Neural cell (in vitro differentiated cells): ENCODE results near the gene ZFYVE28. TPM values are rescaled to one million over a fixed set of nuclear protein-coding genes. Genes with fewer than 3 reads are reported as not detected.

Source experiments
- H2AFZ ChIP-seq: fragments of 200-600, 300-800 bp; sonication (generic), shearing (Covaris generic); 2 replicates; pipeline ENCODE4 v1.6.0; 2014; ENCODE audit warnings: low read depth, mild to moderate bottlenecking, antibody characterized with exemption, low read length, moderate library complexity
- H3F3A ChIP-seq: fragments of 200-600 bp; shearing (Covaris generic); 2 replicates; pipeline ENCODE4 v1.6.1; 2016; ENCODE audit warnings: mild to moderate bottlenecking, moderate library complexity, mixed read lengths, antibody characterized with exemption, low read length; ENCODE audit not compliant: insufficient read depth, poor library complexity, severe bottlenecking
- H3K27ac ChIP-seq: fragments of 200-600, 300-800 bp; sonication (generic), shearing (Covaris generic); 2 replicates; pipeline ENCODE4 v1.5.1; 2014; ENCODE audit warnings: mild to moderate bottlenecking, low read length, moderate library complexity
- H3K27me3 ChIP-seq: fragments of 300-800, 200-600 bp; sonication (generic), shearing (Covaris generic); 2 replicates; pipeline ENCODE4 v1.6.0; 2014; ENCODE audit warnings: mild to moderate bottlenecking, low read depth, low read length, moderate library complexity; ENCODE audit not compliant: insufficient read depth
- H3K36me3 ChIP-seq: fragments of 300-800, 200-600 bp; sonication (generic), shearing (Covaris generic); 2 replicates; pipeline ENCODE4 v1.5.1; 2014; ENCODE audit warnings: mild to moderate bottlenecking, antibody characterized with exemption, low read length, moderate library complexity; ENCODE audit not compliant: insufficient read depth
- H3K4me2 ChIP-seq: fragments of 300-800, 200-600 bp; sonication (generic), shearing (Covaris generic); 2 replicates; pipeline ENCODE4 v1.6.0; 2014; ENCODE audit warnings: mild to moderate bottlenecking, low read length
- H3K4me3 ChIP-seq: fragments of 300-800, 200-600 bp; sonication (generic), shearing (Covaris generic); 2 replicates; pipeline ENCODE4 v1.5.1; 2014; ENCODE audit warnings: mild to moderate bottlenecking, low read length, moderate library complexity
- H3K79me2 ChIP-seq: fragments of 200-600 bp; shearing (Covaris generic); replicated peaks from 2 replicates; pipeline ENCODE4 v1.6.0; 2014; ENCODE audit warnings: mild to moderate bottlenecking, low read length, moderate library complexity; ENCODE audit not compliant: insufficient read depth
- H3K9ac ChIP-seq: fragments of 300-800, 200-600 bp; sonication (generic), shearing (Covaris generic); 2 replicates; pipeline ENCODE4 v1.6.1; 2016; ENCODE audit warnings: mild to moderate bottlenecking, low read length, mixed read lengths
- H3K9me2 ChIP-seq: fragments of 200-600 bp; shearing (Covaris generic); 2 replicates; pipeline ENCODE4 v1.6.1; 2016; ENCODE audit warnings: mild to moderate bottlenecking, low read length, mixed read lengths; ENCODE audit not compliant: insufficient read depth
- H3K9me3 ChIP-seq: fragments of 200-600, 300-800 bp; sonication (generic), shearing (Covaris generic); 2 replicates; pipeline ENCODE4 v1.6.1; 2016; ENCODE audit warnings: mild to moderate bottlenecking, mixed run types, low read length, moderate library complexity, mixed read lengths
- H4K20me1 ChIP-seq: fragments of 200-600 bp; shearing (Covaris generic); 2 replicates; pipeline ENCODE4 v1.6.1; 2016; ENCODE audit warnings: mild to moderate bottlenecking, mixed run types; ENCODE audit not compliant: insufficient read depth
- CTCF ChIP-seq: fragments of 450-650 bp; IDR thresholded peaks from 2 replicates; pipeline ENCODE4 v1.5.1; 2014; ENCODE audit warnings: antibody characterized with exemption, mild to moderate bottlenecking, moderate library complexity; ENCODE audit not compliant: poor library complexity, severe bottlenecking
- EP300 ChIP-seq: fragments of 450-650 bp; conservative IDR thresholded peaks from 2 replicates; pipeline ENCODE4 v1.6.1; 2014; ENCODE audit warnings: antibody characterized with exemption, mild to moderate bottlenecking, moderate library complexity; ENCODE audit not compliant: poor library complexity, severe bottlenecking
- EZH2 ChIP-seq: fragments of 200-600, 300-800 bp; shearing (Covaris generic), sonication (generic); IDR thresholded peaks from 2 replicates; pipeline ENCODE4 v1.6.1; 2014; ENCODE audit warnings: antibody characterized with exemption, low read length, borderline replicate concordance, mild to moderate bottlenecking; ENCODE audit not compliant: insufficient read depth, poor library complexity, severe bottlenecking
- MXI1 ChIP-seq: fragments of 450-650 bp; conservative IDR thresholded peaks from 2 replicates; pipeline ENCODE4 v1.6.1; 2014; ENCODE audit warnings: antibody characterized with exemption, mild to moderate bottlenecking; ENCODE audit not compliant: poor library complexity, severe bottlenecking
- POLR2AphosphoS5 ChIP-seq: IDR thresholded peaks from 2 replicates; pipeline ENCODE4 v1.6.1; 2012
- RAD21 ChIP-seq: fragments of 450-650 bp; conservative IDR thresholded peaks from 2 replicates; pipeline ENCODE4 v1.6.1; 2014; ENCODE audit warnings: antibody characterized with exemption, mild to moderate bottlenecking, moderate library complexity
- REST ChIP-seq: IDR thresholded peaks from 2 replicates; pipeline ENCODE4 v1.6.1; 2012; ENCODE audit warnings: borderline replicate concordance
- SMC3 ChIP-seq: fragments of 450-650 bp; conservative IDR thresholded peaks from 2 replicates; pipeline ENCODE4 v1.6.1; 2014; ENCODE audit warnings: antibody characterized with exemption, mild to moderate bottlenecking, moderate library complexity; ENCODE audit not compliant: poor library complexity
- TAF1 ChIP-seq: IDR thresholded peaks from 2 replicates; pipeline ENCODE4 v1.6.1; 2012; ENCODE audit warnings: low read depth
- polyA plus RNA-seq: library from polyadenylated mRNA; depleted of rRNA; stranded (reverse); fragments of >200 nt; gene quantifications from 2 replicates; pipeline ENCODE4 v1.2.3, GENCODE V29; 2014

Gene ZFYVE28
- polyA plus RNA-seq, 1 donor from 2014 or later: 2.4 TPM

- no peak for TF ChIP-seq TAF1
- peak; percentile 94 for TF ChIP-seq MXI1
- TF ChIP-seq REST: no peak
- TF ChIP-seq EZH2: no peak
- peak; percentile 46 for TF ChIP-seq EP300
- TF ChIP-seq CTCF: peak; percentile 59
- TF ChIP-seq RAD21: peak; percentile 67
- TF ChIP-seq SMC3: peak; percentile 62
- TF ChIP-seq POLR2AphosphoS5: peak; percentile 66
- peak overlapping the region; percentile 40 for H2AFZ ChIP-seq
- no peaks in the 10 kb centered on the region for H3K36me3 ChIP-seq
- H3K4me2 ChIP-seq: peak overlapping the region; percentile 80
- no peaks in the 10 kb centered on the region for H3K9me2 ChIP-seq
- peak overlapping the region; percentile 67 for H3K9ac ChIP-seq
- H4K20me1 ChIP-seq: no peaks in the 10 kb centered on the region
- no peaks in the 10 kb centered on the region for H3K27me3 ChIP-seq
- peaks cover 4% of the 10 kb centered on the region for H3K79me2 ChIP-seq
- H3K4me3 ChIP-seq: peak overlapping the region; percentile 72
- H3K9me3 ChIP-seq: no peaks in the 10 kb centered on the region
- H3K27ac ChIP-seq: peak overlapping the region; percentile 58
- no peaks in the 10 kb centered on the region for H3F3A ChIP-seq
Measured at GRCh38 chr4:2462218-2462991, 44.0 kb upstream of the ZFYVE28 start.

- H4K20me1 ChIP-seq: no peaks in the 10 kb centered on the region
- H3K36me3 ChIP-seq: no peaks in the 10 kb centered on the region
- no peaks in the 10 kb centered on the region for H3K27me3 ChIP-seq
- no peaks in the 10 kb centered on the region for H3K9me2 ChIP-seq
- H3F3A ChIP-seq: no peaks in the 10 kb centered on the region
- H3K27ac ChIP-seq: no peak overlapping the region
- H3K4me3 ChIP-seq: peak overlapping the region; percentile 72
- no peak overlapping the region for H2AFZ ChIP-seq
- no peak for TF ChIP-seq TAF1
- no peaks in the 10 kb centered on the region for H3K9me3 ChIP-seq
- H3K79me2 ChIP-seq: no peaks in the 10 kb centered on the region
- no peak overlapping the region for H3K9ac ChIP-seq
- H3K4me2 ChIP-seq: no peak overlapping the region
Measured at GRCh38 chr4:2461246-2461960, 43.0 kb upstream of the ZFYVE28 start.
